Heart right ventricle (tissue), 16 donors: ENCODE measurements around the gene HOXB9. TPM values are rescaled to one million over a fixed set of nuclear protein-coding genes. Genes with fewer than 3 reads are reported as not detected.

ENCODE experiments used
- ATAC-seq, 8 donors: fragments of 200-7000 bp; cut with Tn5 transposase; one replicate each; pipeline ENCODE4 v1.9.1; 2020; ENCODE audit warnings: mild to moderate bottlenecking in 8 of 8, moderate library complexity in 8 of 8, moderate number of reproducible peaks in 1 of 8
- DNase-seq, 2 donors: peaks; one replicate each; pipeline ENCODE4 v3.0.0-alpha.2; 2020
- H3K27ac ChIP-seq, 10 donors: fragments of 200-600 bp; sonication (generic) in 2 of 10; one replicate each; pipeline versions ENCODE4 v1.5.0 to v1.8.0; 2020 to 2022; ENCODE audit warnings: mild to moderate bottlenecking in 3 of 10
- H3K27me3 ChIP-seq, 7 donors: fragments of 200-600 bp; one replicate each; pipeline ENCODE4 v1.8.0; 2021 to 2022; ENCODE audit warnings: mild to moderate bottlenecking in 2 of 7
- H3K36me3 ChIP-seq, 9 donors: fragments of 200-600 bp; sonication (generic) in 1 of 9; one replicate each; pipeline versions ENCODE4 v1.5.0 to v1.8.0; 2020 to 2022; ENCODE audit warnings: mild to moderate bottlenecking in 2 of 9
- H3K4me1 ChIP-seq, 9 donors: fragments of 200-600 bp; sonication (generic) in 1 of 9; one replicate each; pipeline versions ENCODE4 v1.5.0 to v1.8.0; 2020 to 2022; ENCODE audit warnings: mild to moderate bottlenecking in 4 of 9
- H3K4me3 ChIP-seq, 10 donors: fragments of 200-600 bp; sonication (generic) in 2 of 10; one replicate each; pipeline versions ENCODE4 v1.5.0 to v1.8.0; 2020 to 2022; ENCODE audit warnings: mild to moderate bottlenecking in 7 of 10, moderate library complexity in 2 of 10
- H3K9me3 ChIP-seq, 11 donors: fragments of 200-600 bp in 10 of 11; sonication (generic) in 2 of 11; one replicate each; pipeline versions ENCODE4 v1.5.0 to v1.8.0; 2013 to 2022; ENCODE audit warnings: mild to moderate bottlenecking in 2 of 11, control low read depth in 1 of 11, moderate library complexity in 1 of 11
- CTCF ChIP-seq, 9 donors: fragments of 200-600 bp; sonication (generic) in 2 of 9; IDR thresholded peaks; one replicate each; pipeline versions ENCODE4 v1.5.0 to v1.8.0; 2021 to 2022; ENCODE audit warnings: antibody characterized with exemption in 9 of 9, mild to moderate bottlenecking in 5 of 9, moderate library complexity in 1 of 9
- WGBS, 2 donors: extraction: QIAGEN DNeasy Blood & Tissue Kit; methylation state at CpG; one replicate each; pipeline ENCODE4 v1.1.7; 2013; ENCODE audit warnings: inconsistent platforms in 1 of 2; 5-methylcytosine and 5-hydroxymethylcytosine counted together
- intact Hi-C, 10 donors: fragments of 100-400 bp; cut with DNase I; formaldehyde crosslinking; loops; one replicate each; pipeline versions ENCODE4 v1.11.1 to v1.14.2; 2022
- polyA plus RNA-seq, 2 donors: library from polyadenylated mRNA; stranded (reverse); fragments of 200-250 nt; gene quantifications; one replicate each; pipeline ENCODE4 v1.2.3, GENCODE V29; 2013
- total RNA-seq, 10 donors: library from RNA; stranded (reverse); fragmentation: NEBNext Ultra II Directional in 3 of 10; extraction: Animal tissue kit (Norgen Biotek cat#: 25700) in 3 of 10; gene quantifications; one replicate each; pipeline versions ENCODE4 v1.2.1 to v1.2.4, GENCODE V29; 2021 to 2023
- donor health status: Arrhythmogenic right ventricular cardiomyopathy.
- donor health status: ischemic (EF 13 %, LVEDD 7.1; RV severe dilation, severe dysfunction).
- donor health status: healthy with polysubstance abuse.
- donor health status: DM: no; HTN: yes; CAD: no.
- donor health status: DM: no; HTN: no; CAD: no.
- donor health status: ischemic (EF 25% LVEDD 6.9; RV normal size, moderate dysfunction).
- donor health status: ischemic (EF 25% LVEDD 5.7; RV mildly dilated, moderate dysfunction).
- donor health status: healthy.
- donor health status: DM: yes; HTN: yes; CAD: no.
- donor health status: Ischemic cardiomyopathy.
- donor health status: ischemic (EF 35%, LVEDD 5.7; RV mildly dilated, moderate dysfunction).
- donor health status: nonischemic (EF 11% LVEDD 7.7; RV severe dilation, severe dysfunction).
- donor health status: DM: yes; HTN: yes; CAD: no.
- donor health status: PGD.
- donor health status: ischemic (EF 29% LVEDD 5.4; RV normal size, mild dysfunction).
- donor health status: nonischemic (EF 23%, LVEDD 6.1; RV moderate dilation, normal function).

Gene HOXB9
- total and polyA plus RNA-seq, 12 donors, result not detected

DNA sequence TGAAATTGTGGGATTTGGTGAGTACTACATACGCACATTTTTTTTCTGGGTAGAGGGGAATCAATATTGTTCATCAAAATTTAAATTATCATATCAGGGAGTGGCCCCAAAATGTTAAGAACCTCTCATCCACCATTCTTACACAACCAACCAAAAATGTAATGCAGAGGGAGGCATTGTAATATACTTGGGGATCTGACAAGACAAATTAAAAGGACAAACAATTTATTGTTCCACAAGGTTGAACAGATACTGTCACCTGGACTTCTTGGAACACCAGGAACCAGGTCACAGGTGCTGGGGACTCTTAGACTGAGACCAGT is 14.7 kb upstream of the HOXB9 start:
- intact Hi-C loops, result no loop called here
- Histone ChIP-seq H3K27me3 (peaks cover 36 to 100% (median 100%) of the 10 kb centered on the region in 7 donors), H3K4me1 (peaks cover 0 to 12% (median 0%) of the 10 kb centered on the region in 9 donors), H3K27ac (no peak overlapping the region), H3K9me3 (no peaks in the 10 kb centered on the region), H3K4me3 (no peak overlapping the region), H3K36me3 (no peaks in the 10 kb centered on the region)
- 32 to 40% methylated on average over 1 of the region's 1 CpG for WGBS, 2 donors
- no peak for ATAC-seq
- no peak for DNase-seq
- no peak for TF ChIP-seq CTCF (IDR thresholded peaks at IDR 0.05)

DNA sequence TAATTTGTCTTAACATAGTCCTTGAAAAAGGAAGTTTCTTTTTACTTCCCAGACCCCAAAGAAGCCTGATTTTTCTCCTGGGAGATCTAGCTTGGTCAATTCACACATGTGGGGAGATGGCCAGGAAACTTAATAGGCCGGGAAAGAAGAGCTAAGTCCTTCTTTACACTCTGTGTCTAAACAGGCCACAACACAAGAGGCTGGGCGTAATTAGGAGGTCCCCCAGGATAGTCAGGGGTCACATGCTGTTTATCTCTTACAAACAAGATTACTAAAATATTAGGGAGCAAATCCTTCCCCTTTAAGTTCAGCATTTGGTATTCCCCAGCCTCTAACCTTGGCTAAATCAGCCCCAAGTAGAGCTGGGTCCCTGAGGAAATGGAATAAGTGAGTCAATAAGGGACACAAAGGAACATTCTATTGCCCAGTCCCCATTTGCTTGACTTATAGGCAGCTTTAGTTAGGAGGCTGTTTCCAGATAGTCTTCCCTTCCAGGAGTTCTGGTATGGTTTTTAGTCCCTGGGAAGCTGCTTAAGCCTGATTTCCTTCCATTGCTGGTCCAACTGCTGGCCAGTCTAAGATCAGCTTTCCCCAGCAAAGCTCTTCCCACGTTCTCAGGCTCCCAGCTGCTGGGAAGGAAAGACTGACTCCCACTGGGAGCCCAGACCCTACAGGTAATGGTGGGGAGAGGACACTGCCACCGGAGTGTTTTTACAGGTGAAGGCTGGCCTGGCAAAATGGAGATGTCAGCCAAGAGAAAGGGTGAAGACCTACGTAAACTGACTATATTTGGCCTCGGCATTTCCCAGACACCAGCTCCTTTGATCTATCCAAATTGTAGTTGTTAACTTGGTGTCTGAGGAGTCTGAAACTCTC is 14.1 kb upstream of the HOXB9 start:
- Histone ChIP-seq H3K27me3 (peaks cover 38 to 100% (median 100%) of the 10 kb centered on the region in 7 donors), H3K9me3 (no peaks in the 10 kb centered on the region), H3K36me3 (no peaks in the 10 kb centered on the region), H3K27ac (no peak overlapping the region), H3K4me3 (no peak overlapping the region), H3K4me1 (peaks cover 0 to 12% (median 0%) of the 10 kb centered on the region in 9 donors)
- no peak for DNase-seq
- TF ChIP-seq CTCF (IDR thresholded peaks at IDR 0.05), result no peak
- intact Hi-C loops, result no loop called here
- ATAC-seq, result no peak
- 43% methylated on average over 6 of the region's 6 CpGs for WGBS, 2 donors

GRCh38 chr17:48639136-48639535 is 13.0 kb upstream of the HOXB9 start:
- Histone ChIP-seq H3K36me3 (no peaks in the 10 kb centered on the region), H3K27ac (no peak overlapping the region), H3K9me3 (no peaks in the 10 kb centered on the region), H3K4me1 (peaks cover 0 to 12% (median 0%) of the 10 kb centered on the region in 9 donors), H3K27me3 (peaks cover 49 to 100% (median 100%) of the 10 kb centered on the region in 7 donors), H3K4me3 (no peak overlapping the region)
- intact Hi-C loops, result no loop called here
- ATAC-seq (no peak), DNase-seq (no peak)
- no peak for TF ChIP-seq CTCF (IDR thresholded peaks at IDR 0.05)
- 8 to 23% methylated on average over 5 of the region's 5 CpGs for WGBS, 2 donors

GRCh38 chr17:48637323-48638260 is 11.4 kb upstream of the HOXB9 start:
- no peak for ATAC-seq

More at GRCh38 chr17:48637323-48638260, 11.4 kb upstream of the HOXB9 start:
- 23% methylated on average over 18 of the region's 18 CpGs for WGBS, 2 donors
- Histone ChIP-seq H3K4me1 (peaks cover 0 to 15% (median 3%) of the 10 kb centered on the region in 9 donors), H3K36me3 (no peaks in the 10 kb centered on the region), H3K27ac (no peak overlapping the region), H3K27me3 (peaks cover 56 to 100% (median 100%) of the 10 kb centered on the region in 7 donors), H3K4me3 (no peak overlapping the region), H3K9me3 (no peaks in the 10 kb centered on the region)
- TF ChIP-seq CTCF (IDR thresholded peaks at IDR 0.05), result no peak
- intact Hi-C loops, result no loop called here
- DNase-seq, result no peak
